ENCODE data around the gene VPS13D. TPM values are rescaled to one million over a fixed set of nuclear protein-coding genes. Genes with fewer than 3 reads are reported as not detected.
"Not testable (repeated sequence)": the region's sequence is repeated elsewhere in the genome, so short reads cannot be mapped to it uniquely, and the experiment has no call there.

Gene VPS13D
- total RNA-seq, 1 experiment from 2014 or later: 13.6 TPM

- DNase-seq (ENCODE audit: low read depth): no peak
These were observed 55.8 kb downstream of the VPS13D start for GRCh38 chr1:12285496-12286143.

DNA sequence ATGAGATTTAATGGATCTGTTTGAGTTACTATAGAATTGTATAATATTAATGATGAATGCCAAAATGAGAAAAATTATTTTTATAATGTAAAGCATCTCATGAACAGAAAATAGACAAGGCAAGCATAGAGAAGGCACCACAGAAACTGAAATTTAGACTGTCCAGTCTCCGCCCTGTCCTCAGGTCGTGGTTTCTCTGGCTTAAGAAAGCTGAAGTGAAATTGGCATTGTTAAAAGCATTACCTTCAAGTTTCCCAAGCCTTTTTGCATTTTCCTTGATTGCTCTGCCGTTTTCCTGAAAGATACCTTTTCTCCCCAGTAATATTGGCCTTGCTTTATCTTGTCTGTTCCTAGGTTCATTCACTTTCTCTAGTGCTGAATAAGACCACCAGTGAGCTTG is 58.0 kb downstream of the VPS13D start:
- DNase-seq (ENCODE audit: low read depth): no peak

GRCh38 chr1:12290828-12291227 is 61.0 kb downstream of the VPS13D start:
- no peak for DNase-seq (ENCODE audit: low read depth)

- DNase-seq (ENCODE audit: low read depth): no peak
These were observed 63.6 kb downstream of the VPS13D start for GRCh38 chr1:12293416-12293815.

- no peak for DNase-seq (ENCODE audit: low read depth)
These were observed 64.2 kb downstream of the VPS13D start for GRCh38 chr1:12294076-12294475.

- DNase-seq (ENCODE audit: low read depth): no peak
These were observed 66.2 kb downstream of the VPS13D start for GRCh38 chr1:12296016-12296415.

DNA sequence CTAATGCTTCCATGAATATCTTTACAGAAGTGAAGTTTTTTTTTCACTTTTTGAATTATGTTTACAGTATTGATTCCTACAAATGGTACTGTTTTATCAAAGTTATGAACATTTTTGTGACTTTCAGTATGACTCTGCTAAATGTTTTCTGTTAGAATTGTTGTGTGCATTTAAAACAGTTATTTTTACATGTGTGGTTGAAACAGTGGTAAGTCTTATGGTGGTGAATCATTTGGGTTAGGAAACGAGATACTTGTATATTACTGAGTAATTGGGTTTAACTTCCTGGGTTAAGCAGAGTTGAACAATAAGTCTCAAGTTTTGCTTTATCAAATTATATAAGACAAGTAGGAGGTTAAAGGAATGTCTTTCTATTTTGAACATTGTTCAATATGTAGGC is 66.8 kb downstream of the VPS13D start:
- DNase-seq (ENCODE audit: low read depth): peak; percentile 58

DNA sequence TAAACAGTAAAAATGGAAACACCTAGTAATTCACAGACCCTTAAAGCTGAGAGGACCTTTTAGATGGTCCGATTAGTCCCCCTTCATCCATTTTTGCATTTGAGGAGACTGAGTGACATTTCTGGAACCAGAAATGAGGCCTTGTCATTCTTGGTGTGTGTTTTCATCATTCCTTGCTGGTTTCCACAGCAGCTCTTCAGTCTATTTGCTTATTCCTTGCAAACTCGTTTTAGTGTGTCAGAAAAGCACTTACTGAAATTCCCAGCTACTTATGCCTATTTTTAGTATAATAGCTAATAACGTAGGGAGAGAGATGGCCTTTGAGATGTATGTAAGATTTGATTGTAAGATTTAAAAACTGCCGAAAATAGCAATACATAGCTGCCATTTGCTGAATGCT is 70.9 kb downstream of the VPS13D start:
- DNase-seq (ENCODE audit: low read depth): no peak

DNA sequence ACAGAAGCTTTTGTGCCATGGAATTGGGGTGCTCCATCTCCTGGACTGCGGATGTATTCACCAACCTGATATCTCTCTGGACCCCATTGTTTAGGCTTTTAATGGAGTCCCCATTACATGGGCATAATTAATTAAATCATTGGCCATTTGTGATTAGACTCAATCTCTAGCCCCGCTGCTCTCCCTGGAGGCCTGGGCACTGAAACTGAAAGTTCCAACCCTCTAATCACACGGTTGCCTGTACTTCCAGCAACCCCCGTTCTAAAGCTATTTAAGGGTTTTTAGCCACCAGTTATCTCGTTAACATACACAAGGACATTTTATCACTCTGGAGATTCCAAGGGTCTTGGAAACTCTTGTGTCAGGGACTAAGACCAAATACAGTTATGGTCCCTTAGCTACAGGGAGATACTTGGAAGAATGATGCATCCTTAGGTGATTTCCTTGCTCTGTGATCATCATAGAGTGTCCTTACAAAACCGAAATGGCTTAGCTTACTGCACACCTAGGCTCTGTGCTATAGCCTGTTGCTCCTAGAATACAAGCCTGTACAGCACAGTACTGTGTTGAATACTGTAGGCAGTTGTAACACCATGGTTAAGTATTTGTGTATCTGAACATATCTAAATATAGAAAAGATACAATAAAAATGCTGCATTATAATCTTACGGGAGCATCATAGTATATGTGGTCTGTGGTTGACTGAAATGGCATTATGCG is 71.8 kb downstream of the VPS13D start:
- no peak for DNase-seq (ENCODE audit: low read depth)

- no peak for DNase-seq (ENCODE audit: low read depth)
These were observed 73.1 kb downstream of the VPS13D start for GRCh38 chr1:12302798-12303447.

DNA sequence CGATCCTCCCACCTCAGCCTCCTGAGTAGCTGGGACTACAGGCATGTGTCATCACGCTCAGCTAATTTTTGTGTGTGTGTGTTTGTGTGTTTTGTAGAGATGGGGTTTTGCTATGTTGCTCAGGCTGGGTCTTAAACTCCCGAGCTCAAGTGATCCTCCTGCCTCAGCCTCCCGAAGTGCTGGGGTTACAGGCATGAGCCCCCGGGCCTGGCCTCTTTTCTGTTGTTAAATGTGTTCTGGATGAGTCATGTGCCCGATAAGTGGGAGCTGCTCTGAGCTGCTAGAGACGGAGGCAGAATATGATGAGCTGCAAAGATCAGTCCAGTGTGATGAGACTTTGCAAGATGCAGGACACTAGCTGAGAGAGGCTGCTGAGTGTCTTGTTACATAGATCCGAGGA is 75.5 kb downstream of the VPS13D start:
- DNase-seq (ENCODE audit: low read depth): peak; percentile 20

DNA sequence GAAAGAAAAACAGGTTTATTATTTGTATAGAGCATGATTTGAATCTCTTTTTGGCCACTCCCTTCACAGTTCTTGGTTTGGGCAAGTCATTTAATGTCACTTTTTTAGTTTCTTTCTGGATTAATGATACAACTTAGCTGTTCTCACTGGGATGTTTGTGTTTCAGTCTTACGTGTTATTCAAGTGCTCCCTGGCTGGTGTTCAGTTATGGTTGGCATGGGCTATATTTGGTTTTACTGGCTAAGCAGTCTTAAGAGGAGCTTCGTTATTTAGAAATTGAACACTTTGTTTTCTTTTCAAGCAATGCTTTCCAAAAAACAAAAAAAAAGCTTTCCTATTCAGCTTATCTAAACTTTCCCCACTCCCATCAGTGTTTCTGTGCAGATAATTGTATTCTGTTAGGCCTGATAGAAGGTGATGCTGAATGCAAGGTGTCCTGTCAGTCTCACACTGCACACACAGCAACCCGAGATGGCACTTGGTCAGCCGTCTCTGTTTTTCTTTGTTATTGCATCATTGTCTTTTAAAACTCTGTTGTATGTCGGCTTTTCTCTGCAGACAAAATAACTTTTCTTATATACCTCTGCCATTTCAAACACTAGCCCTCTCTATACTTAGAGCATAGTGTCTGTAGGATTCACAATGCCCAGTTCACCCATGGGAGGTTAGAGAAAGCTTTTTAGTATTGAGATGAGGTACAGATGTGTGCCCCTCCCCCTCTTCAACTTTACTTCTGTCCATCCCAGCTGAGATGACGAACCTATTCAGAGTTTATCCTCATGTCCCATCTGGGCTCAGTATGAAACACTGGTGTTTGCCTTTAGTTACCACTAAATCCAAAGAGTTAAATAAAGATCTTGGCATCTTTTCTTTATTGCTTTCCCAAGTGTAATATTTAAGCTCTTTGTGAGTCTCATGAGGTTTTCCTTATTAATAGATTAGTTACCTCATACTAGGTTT is 80.2 kb downstream of the VPS13D start:
- no peak for DNase-seq (ENCODE audit: low read depth)

GRCh38 chr1:12314333-12314903 is 84.6 kb downstream of the VPS13D start:
- DNase-seq (ENCODE audit: low read depth): peak; percentile 31

DNA sequence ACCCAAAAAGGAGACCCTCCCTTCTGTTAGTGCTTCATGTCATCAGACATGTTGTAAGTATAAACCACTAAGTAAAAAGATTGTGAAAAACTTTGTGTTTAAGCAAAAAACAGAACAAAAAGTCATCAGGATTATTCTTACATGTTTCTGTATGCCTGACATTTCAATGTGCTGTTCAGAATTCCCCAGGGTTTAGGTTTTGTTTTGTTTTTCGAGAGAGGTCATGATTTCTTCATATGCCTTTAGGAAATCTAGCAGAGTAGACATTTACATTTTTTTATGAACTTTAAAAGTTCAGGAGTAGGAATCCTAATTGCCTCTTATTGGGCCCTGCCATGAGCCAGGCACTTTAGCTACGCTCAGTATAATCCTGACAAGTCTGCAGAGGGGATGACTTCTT is 85.3 kb downstream of the VPS13D start:
- DNase-seq (ENCODE audit: low read depth): no peak

DNA sequence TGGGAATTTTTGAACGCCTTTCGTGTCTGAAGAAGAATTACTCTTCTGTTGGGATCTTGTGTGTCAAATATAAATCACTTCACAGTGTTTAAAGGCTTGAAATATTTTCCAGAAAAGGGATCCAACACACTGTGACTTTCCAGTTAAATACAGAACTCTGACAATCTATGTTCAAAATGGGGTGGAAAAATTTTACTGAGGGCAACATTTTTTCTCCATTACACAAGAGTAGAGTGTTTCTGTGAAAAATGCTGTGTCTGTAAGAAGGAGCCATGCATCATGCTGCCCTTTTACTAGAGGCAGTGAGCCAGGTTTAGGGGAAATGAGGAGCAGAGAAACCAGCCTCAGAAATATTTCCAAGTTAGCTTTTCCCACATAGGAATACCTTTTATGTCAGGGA is 86.5 kb downstream of the VPS13D start:
- DNase-seq (ENCODE audit: low read depth): peak; percentile 7

DNA sequence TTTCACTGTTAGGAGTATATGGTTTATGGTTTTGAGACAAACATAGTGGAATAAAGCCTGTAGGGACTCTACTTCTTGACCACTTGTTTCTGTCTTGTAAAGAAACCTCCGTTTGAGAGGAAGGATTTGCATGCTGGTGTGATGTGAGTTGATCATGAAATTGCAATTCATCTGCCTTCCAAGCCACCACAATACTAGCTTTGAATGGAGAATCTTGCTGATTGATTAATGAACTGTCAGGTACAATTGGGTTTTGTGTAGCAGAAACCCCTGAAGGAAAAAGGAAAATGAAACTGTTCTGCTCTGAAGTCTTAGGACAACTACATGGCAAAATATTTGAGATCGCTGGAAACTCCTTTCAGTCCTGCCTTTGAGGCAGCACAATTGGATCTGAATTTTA is 90.7 kb downstream of the VPS13D start:
- DNase-seq (ENCODE audit: low read depth): peak; percentile 5

DNA sequence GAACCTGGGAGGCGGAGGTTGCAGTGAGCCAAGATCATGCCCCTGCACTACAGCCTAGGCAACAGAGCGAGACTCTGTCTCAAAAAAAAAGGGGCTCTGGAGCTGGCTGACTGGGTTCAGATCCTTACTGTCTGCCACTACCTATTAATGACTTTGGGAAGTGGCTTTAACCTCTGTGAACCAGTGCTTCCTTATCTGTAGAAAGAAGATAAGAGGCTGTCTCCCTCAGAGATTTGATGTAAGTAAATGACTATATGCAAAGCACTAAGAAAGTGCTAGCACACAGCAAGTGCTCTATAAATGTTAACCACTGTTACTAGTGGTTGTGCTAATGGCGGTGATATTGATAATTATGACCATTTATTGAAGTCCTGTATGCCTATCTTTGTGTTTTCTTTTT is 94.6 kb downstream of the VPS13D start:
- DNase-seq (ENCODE audit: low read depth): no peak

DNA sequence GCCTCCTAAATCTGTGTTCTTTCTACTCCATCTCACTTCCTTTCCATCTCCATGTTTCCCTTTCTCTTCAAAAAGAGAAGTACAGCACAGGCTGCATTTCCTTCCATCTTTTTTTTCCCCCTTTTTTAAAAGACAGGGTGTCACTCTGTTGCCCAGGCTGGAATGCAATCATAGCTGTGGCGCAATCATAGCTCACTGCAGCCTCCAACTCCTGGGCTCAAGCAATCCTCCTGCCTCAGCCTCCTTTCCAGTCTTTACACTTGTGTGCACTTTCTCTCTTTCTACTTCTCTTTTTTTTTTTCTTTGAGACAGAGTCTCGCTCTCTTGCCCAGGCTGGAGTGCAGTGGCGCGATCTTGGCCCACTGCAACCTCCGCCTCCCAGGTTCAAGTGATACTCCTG is 95.1 kb downstream of the VPS13D start:
- DNase-seq (ENCODE audit: low read depth): not testable (repeated sequence)

- DNase-seq (ENCODE audit: low read depth): no peak
These were observed 97.2 kb downstream of the VPS13D start for GRCh38 chr1:12326986-12327385.

DNA sequence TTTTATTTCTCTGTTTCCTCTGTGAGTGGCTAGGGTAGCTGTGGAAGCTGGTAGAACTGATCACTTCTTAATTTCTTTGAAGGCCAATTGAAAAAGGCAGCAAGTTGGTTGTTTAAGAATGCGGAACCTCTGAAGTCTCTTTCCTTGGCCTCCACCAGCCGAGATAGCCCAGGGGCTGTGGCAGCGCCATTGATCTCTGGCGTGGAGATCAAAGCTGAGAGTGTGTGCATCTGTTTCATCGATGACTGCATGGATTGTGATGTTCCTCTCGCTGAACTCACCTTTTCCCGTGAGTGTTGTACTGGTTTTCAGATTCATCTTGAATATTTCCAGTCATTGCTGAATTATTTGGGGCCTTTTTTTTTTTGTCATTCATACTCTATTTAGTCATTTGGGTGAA is 97.7 kb downstream of the VPS13D start:
- DNase-seq (ENCODE audit: low read depth): no peak

DNA sequence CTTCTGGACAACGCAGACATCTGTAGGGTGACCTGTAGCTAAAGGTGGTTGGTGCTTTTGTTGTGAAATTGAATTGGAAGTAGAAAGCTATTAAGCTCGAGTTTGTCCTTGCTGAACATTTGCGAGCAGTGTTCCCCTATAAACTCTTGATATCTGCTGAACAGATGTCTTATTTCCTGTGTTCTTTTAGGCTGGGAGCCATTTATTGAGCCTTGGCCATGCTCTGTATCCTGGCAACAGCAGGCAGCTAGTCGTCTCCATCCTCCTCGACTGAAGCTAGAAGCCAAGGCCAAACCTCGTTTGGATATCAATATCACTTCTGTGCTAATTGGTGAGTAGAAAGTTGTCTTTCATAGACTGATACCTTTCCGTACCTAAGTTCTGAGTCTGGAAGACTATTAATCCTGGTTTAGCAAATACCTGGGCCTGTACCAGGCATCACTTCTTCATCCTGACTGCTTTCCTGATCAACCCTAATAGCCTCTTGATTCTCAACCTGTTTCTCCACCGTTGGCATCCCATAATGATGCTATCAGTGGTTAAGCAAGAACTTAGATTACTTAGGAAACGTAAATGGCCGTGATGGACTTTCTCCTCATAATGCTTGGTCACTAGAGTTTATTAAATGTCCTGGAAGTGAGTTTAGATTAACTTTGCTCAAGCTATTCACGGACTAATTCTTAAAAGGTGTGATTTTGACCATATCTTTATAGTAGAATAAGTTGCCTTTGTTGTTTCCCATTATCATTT is 103.4 kb downstream of the VPS13D start:
- no peak for DNase-seq (ENCODE audit: low read depth)
